Measurements from ENCODE around the gene PDX1.

PDX1 gene

DNA sequence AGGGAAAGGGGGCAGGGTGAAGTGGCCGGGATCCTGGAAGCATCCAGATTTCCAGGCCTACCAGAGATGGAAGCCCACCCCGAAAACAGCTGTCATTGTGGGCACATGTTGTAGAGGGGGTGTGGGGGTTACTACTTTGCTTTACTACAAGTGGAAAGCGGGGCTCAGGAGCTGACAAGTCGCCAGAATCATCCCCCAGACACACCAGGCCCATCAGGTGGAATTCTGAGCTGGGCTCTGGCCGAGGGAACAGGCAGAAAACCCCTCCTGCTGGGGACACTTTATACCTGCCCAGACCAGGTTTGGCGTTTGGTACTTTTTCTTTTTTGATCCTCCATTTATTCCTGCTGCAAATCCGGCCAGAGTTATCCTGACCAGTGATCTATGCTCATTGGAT, 45.5 kb downstream of the PDX1 start:
- DNase-seq (ENCODE audit: extremely low read depth, low read depth), result no peak
- TF ChIP-seq, protein P1, sequence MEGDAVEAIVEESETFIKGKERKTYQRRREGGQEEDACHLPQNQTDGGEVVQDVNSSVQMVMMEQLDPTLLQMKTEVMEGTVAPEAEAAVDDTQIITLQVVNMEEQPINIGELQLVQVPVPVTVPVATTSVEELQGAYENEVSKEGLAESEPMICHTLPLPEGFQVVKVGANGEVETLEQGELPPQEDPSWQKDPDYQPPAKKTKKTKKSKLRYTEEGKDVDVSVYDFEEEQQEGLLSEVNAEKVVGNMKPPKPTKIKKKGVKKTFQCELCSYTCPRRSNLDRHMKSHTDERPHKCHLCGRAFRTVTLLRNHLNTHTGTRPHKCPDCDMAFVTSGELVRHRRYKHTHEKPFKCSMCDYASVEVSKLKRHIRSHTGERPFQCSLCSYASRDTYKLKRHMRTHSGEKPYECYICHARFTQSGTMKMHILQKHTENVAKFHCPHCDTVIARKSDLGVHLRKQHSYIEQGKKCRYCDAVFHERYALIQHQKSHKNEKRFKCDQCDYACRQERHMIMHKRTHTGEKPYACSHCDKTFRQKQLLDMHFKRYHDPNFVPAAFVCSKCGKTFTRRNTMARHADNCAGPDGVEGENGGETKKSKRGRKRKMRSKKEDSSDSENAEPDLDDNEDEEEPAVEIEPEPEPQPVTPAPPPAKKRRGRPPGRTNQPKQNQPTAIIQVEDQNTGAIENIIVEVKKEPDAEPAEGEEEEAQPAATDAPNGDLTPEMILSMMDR (IDR thresholded peaks at IDR 0.05; ENCODE audit: low read depth, low read length), result no peak

DNA sequence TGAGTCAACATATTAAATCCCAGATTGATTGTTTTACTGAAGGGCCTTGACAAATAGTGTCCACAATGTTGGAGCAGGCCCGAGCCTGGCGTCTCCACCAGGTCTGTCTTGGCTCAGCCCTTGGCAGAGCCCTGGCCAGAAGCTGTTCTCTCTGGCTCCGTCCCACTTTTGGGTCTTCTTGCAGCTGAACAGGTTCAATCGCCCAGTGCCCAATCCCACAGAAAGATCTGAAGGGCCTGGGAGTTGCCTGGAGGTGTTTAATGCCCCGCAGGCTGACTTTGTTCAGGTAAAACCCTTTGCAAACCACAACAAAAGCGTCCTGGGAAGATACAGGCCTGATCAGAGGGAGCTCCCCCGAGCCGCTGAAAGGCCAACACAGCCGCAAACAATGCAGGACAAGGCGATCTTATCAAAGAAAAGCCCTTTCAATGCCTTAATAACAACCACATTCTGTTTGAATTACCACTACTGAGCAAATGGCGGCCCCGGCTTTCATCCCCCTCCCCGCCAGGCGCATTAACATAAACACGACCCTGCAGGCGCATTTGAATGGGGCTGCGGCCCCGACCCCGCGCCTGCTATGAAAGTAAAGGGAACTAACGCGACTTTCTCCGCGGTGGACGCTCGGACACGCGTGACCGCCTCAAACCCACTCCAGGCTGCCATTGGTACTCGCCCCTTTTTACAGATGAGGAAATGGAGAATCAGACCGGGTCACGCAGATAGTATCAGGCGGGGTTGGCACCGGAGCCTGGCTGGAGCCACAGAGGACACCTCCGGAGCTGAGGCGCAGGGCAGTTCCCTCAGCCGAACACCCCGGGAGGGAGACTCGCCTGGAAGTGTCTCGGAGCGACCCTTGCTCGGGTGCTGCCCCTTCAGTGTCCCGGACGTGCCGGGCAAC, 46.2 kb downstream of the PDX1 start:
- no peak for DNase-seq (ENCODE audit: extremely low read depth, low read depth)
- TF ChIP-seq, protein P1 (IDR thresholded peaks at IDR 0.05; ENCODE audit: low read depth, low read length), result no peak

DNA sequence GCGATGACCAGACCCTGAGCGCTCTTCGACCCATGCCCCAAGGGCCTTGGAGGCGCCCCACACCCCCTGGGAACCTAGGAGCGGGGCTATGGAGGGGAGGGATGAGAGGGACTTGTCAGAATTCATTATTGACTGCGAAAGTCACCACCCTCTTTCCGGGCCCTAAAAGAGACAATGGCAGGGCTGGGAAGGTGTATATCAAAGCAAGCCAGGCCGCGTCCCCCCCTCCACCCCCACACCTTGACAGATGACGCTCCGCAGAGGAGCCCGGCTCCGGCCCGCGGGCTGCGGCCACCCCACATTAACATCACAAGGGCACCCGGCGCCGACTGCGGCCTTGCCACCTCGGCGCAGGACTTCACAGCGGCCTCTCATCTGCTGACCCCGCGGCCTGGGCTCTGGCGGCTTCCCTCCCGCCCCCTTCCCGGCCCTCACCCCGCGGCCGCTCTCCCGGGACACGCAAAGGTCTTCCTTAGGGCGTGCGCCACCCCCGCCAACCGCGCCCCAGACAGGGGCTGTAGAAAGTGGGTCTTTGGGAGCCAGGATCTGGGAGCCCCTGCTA, 46.9 kb downstream of the PDX1 start:
- TF ChIP-seq, protein P1 (IDR thresholded peaks at IDR 0.05; ENCODE audit: low read depth, low read length), result no peak
- no peak for DNase-seq (ENCODE audit: extremely low read depth, low read depth)

DNA sequence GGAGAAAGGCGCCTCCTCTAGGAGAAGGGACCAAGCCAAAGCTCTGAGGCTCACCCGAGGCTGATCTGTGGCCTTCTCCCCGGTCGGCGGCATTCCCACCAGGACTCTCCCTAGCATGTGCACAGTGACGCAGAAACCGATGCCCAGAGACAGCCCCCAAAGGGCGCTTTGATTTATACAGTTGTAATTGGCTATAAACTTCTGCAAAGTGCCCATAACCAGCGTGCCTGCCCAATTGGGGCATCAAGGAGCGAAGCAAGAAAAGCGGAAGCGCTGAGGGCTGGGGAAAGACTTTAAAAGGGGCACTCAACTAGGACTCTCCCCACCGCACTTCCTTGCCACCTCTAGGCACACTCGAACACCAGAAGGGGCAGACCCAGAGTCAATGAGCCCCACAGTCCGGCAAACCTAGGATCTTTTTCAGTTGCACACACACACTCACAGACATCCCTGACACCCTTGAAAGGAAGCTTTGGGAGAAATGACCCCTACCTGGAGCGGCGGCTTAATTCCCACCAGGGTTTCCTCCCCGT, 47.5 kb downstream of the PDX1 start:
- TF ChIP-seq, protein P1 (IDR thresholded peaks at IDR 0.05; ENCODE audit: low read depth, low read length), result no peak
- DNase-seq (ENCODE audit: extremely low read depth, low read depth), result no peak

DNA sequence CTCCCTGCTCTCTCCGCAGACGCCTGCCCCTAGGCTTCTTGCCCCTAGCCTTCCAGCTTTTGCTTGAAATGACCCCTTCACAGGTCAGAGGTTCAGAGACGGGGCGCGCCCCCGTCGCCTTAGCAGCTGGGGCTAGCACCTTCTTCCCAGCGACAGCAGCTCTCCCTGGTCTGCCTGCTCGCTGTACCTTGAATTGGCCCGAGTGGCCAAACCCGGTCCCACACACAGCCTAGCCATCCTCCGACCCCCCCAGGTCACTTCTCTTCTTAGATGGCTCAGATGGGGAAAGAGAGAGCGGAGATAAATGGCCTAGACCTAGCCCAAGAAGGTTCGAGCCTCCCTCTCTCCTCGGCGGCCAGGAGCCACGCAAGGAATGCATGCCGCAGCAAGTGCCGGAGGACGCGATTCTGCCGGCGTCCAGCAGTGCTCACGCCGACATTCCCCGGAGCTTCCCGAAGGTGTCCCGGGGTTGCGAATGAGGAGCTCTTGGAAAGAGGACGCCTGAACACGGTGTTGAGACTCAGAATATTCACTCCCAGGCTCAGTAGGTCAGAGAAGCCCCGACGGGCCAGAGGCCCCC, 48.0 kb downstream of the PDX1 start:
- DNase-seq (ENCODE audit: extremely low read depth, low read depth), result no peak
- TF ChIP-seq, protein P1 (IDR thresholded peaks at IDR 0.05; ENCODE audit: low read depth, low read length), result no peak

DNA sequence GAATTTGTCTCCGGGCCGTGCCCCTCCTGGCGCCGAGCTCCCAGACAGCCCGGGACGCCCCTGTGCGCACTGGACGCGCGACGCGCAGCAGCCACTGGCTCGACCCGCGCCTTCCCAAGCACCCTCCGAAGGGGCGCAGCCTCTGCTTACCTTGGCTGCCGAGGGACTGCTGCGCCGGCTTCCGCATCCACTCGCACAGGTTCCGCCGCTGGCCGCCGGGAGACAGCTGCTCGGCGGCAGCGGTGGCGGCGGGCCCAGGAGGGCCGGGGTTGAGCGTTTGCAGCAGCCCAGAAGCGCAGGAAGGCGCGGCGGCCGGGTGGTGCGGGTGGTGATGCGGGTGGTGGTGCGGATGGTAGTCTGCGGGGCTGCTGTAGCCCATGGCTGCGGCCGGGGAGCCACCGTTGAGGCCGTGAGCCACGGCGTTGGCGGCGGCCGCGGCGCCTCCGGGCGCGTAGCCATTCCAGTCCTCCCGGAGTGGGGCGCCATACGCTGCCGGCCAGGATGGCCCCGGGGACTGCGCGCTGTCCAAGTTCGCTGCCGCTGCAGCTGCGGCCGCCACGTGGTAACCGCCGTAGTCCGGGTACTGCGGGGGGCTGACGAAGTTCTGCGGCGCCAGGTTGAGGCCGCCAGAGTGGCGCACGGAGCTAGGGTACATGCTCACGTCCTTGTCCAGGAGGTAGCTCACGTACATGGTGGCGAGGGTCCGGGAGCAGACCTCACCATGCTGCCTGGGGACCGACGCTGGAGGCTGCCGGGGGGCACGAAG, 48.7 kb downstream of the PDX1 start:
- TF ChIP-seq, protein P1 (IDR thresholded peaks at IDR 0.05; ENCODE audit: low read depth, low read length), result no peak
- no peak for DNase-seq (ENCODE audit: extremely low read depth, low read depth)

All from AG09319 (cell line).